ENCODE results near the gene RPS3. TPM values are rescaled to one million over a fixed set of nuclear protein-coding genes. Genes with fewer than 3 reads are reported as not detected.

RPS3 gene
- total RNA-seq, 1 experiment from 2014 or later = 2,617 TPM

GRCh38 chr11:75434886-75435570 is 35.7 kb downstream of the RPS3 start:
- no peak for DNase-seq (ENCODE audit: low spot score)

GRCh38 chr11:75435571-75435925 is 36.2 kb downstream of the RPS3 start:
- DNase-seq (ENCODE audit: low spot score) = no peak

- no peak for DNase-seq (ENCODE audit: low spot score)
These were observed 37.5 kb downstream of the RPS3 start for GRCh38 chr11:75436806-75437205.

GRCh38 chr11:75437966-75438659 is 38.8 kb downstream of the RPS3 start:
- no peak for DNase-seq (ENCODE audit: low spot score)

- no peak for DNase-seq (ENCODE audit: low spot score)
These were observed 39.7 kb downstream of the RPS3 start for GRCh38 chr11:75439026-75439425.

- no peak for DNase-seq (ENCODE audit: low spot score)
These were observed 40.3 kb downstream of the RPS3 start for GRCh38 chr11:75439495-75440120.

GRCh38 chr11:75440960-75441803 is 41.9 kb downstream of the RPS3 start:
- no peak for DNase-seq (ENCODE audit: low spot score)

GRCh38 chr11:75441804-75442132 is 42.5 kb downstream of the RPS3 start:
- no peak for DNase-seq (ENCODE audit: low spot score)

GRCh38 chr11:75442161-75442885 is 43.0 kb downstream of the RPS3 start:
- no peak for DNase-seq (ENCODE audit: low spot score)

- no peak for DNase-seq (ENCODE audit: low spot score)
These were observed 43.7 kb downstream of the RPS3 start for GRCh38 chr11:75443043-75443442.

- peak; percentile 87 for DNase-seq (ENCODE audit: low spot score)
These were observed 46.1 kb downstream of the RPS3 start for GRCh38 chr11:75445315-75445953.

GRCh38 chr11:75447415-75447814 is 48.1 kb downstream of the RPS3 start:
- no peak for DNase-seq (ENCODE audit: low spot score)

GRCh38 chr11:75449271-75449670 is 50.0 kb downstream of the RPS3 start:
- no peak for DNase-seq (ENCODE audit: low spot score)

- DNase-seq (ENCODE audit: low spot score) = no peak
These were observed 50.5 kb downstream of the RPS3 start for GRCh38 chr11:75449776-75450175.

GRCh38 chr11:75450236-75450635 is 50.9 kb downstream of the RPS3 start:
- no peak for DNase-seq (ENCODE audit: low spot score)

GRCh38 chr11:75450826-75451821 is 51.8 kb downstream of the RPS3 start:
- DNase-seq (ENCODE audit: low spot score) = peak; percentile 47

GRCh38 chr11:75453916-75454655 is 54.8 kb downstream of the RPS3 start:
- no peak for DNase-seq (ENCODE audit: low spot score)

- no peak for DNase-seq (ENCODE audit: low spot score)
These were observed 55.7 kb downstream of the RPS3 start for GRCh38 chr11:75454987-75455386.

Data from HT-29 (cell line).